GM23338 (cell line): ENCODE data around the gene GNAI2. TPM values are rescaled to one million over a fixed set of nuclear protein-coding genes. Genes with fewer than 3 reads are reported as not detected.

Experiments used
- ATAC-seq: fragments of 200-7000 bp; cut with Tn5 transposase; 3 replicates; pipeline ENCODE4 v1.9.1; 2020
- DNase-seq: peaks from one replicate; pipeline ENCODE4 v3.0.0-alpha.2; 2015; ENCODE audit warnings: low spot score
- H2AFZ ChIP-seq: fragments of 200-600 bp; sonication (generic); 2 replicates; pipeline ENCODE4 v1.8.0; 2016; ENCODE audit warnings: antibody characterized with exemption, mild to moderate bottlenecking, moderate library complexity
- H3F3A ChIP-seq: fragments of 200-600 bp; sonication (generic); replicated peaks from 2 replicates; pipeline ENCODE4 v1.8.0; 2017; ENCODE audit warnings: antibody characterized with exemption, mixed run types, low read depth
- H3K27ac ChIP-seq: fragments of 200-600 bp; sonication (generic); 2 replicates; pipeline ENCODE4 v1.6.1; 2016; ENCODE audit warnings: low read depth
- H3K27me3 ChIP-seq: fragments of 200-600 bp; sonication (generic); 2 replicates; pipeline ENCODE4 v1.8.0; 2016; ENCODE audit warnings: mild to moderate bottlenecking, mixed run types, moderate library complexity; ENCODE audit not compliant: insufficient read depth
- H3K36me3 ChIP-seq: fragments of 200-600 bp; sonication (generic); 2 replicates; pipeline ENCODE4 v1.8.0; 2016; ENCODE audit warnings: mild to moderate bottlenecking; ENCODE audit not compliant: insufficient read depth
- H3K4me1 ChIP-seq: fragments of 200-600 bp; sonication (generic); 2 replicates; pipeline ENCODE4 v1.8.0; 2016; ENCODE audit warnings: mild to moderate bottlenecking, moderate library complexity; ENCODE audit not compliant: insufficient read depth
- H3K4me2 ChIP-seq: fragments of 200-600 bp; sonication (generic); 2 replicates; pipeline ENCODE4 v1.7.1; 2017; ENCODE audit warnings: mixed run types
- H3K4me3 ChIP-seq: fragments of 200-600 bp; sonication (generic); 2 replicates; pipeline ENCODE4 v1.6.1; 2016; ENCODE audit warnings: mixed run types
- H3K79me2 ChIP-seq: fragments of 200-600 bp; sonication (generic); replicated peaks from 2 replicates; pipeline ENCODE4 v1.8.0; 2017; ENCODE audit warnings: mild to moderate bottlenecking; ENCODE audit not compliant: insufficient read depth
- H3K9me2 ChIP-seq: fragments of 200-600 bp; sonication (generic); 2 replicates; pipeline ENCODE4 v1.8.0; 2017; ENCODE audit not compliant: insufficient read depth
- H4K20me1 ChIP-seq: fragments of 200-600 bp; sonication (generic); replicated peaks from 2 replicates; pipeline ENCODE4 v1.8.0; 2017; ENCODE audit warnings: mild to moderate bottlenecking; ENCODE audit not compliant: insufficient read depth
- H3K27ac Mint-ChIP-seq: 2 replicates; pipeline ENCODE4 v1.8.0; 2020; ENCODE audit warnings: inconsistent platforms, mild to moderate bottlenecking, moderate library complexity, mixed read lengths
- H3K27me3 Mint-ChIP-seq: 3 replicates; pipeline ENCODE4 v1.8.0; 2022; ENCODE audit warnings: low read depth, mild to moderate bottlenecking, moderate library complexity, mixed read lengths, inconsistent platforms; ENCODE audit not compliant: insufficient read depth, poor library complexity
- H3K36me3 Mint-ChIP-seq: 3 replicates; pipeline ENCODE4 v1.8.0; 2021; ENCODE audit warnings: low read depth, mild to moderate bottlenecking, inconsistent platforms, moderate library complexity, mixed read lengths
- H3K4me1 Mint-ChIP-seq: 3 replicates; pipeline ENCODE4 v1.8.0; 2020; ENCODE audit warnings: mild to moderate bottlenecking, inconsistent platforms, mixed read lengths
- H3K4me3 Mint-ChIP-seq: 3 replicates; pipeline ENCODE4 v1.8.0; 2021; ENCODE audit warnings: moderate library complexity, mild to moderate bottlenecking, inconsistent platforms, mixed read lengths
- H3K9me3 Mint-ChIP-seq: 3 replicates; pipeline ENCODE4 v1.8.0; 2020; ENCODE audit warnings: moderate library complexity, mild to moderate bottlenecking, inconsistent platforms, mixed read lengths
- CREB1 ChIP-seq: fragments of 250-450 bp; sonication (Bioruptor Pico); IDR thresholded peaks from 2 replicates; pipeline ENCODE4 v1.5.0; 2020; ENCODE audit warnings: low read depth, mild to moderate bottlenecking, moderate library complexity
- CTCF ChIP-seq, 2 experiments: fragments of 200-600 bp in 1 of 2; sonication (generic) in 1 of 2; conservative IDR thresholded peaks; 2 replicates each; pipeline versions ENCODE4 v1.5.1 to v1.6.1; 2016 to 2017; ENCODE audit warnings: antibody characterized with exemption in 2 of 2, low read depth in 2 of 2, mild to moderate bottlenecking in 2 of 2, moderate library complexity in 1 of 2
- ETS1 ChIP-seq: IDR thresholded peaks from 2 replicates; pipeline ENCODE4 v1.6.1; 2016; ENCODE audit warnings: antibody characterized with exemption
- EZH2 ChIP-seq: fragments of 200-600 bp; sonication (generic); IDR thresholded peaks from one replicate; pipeline ENCODE4 v1.8.0; 2017; ENCODE audit warnings: antibody characterized with exemption, mild to moderate bottlenecking, low read depth; ENCODE audit not compliant: unreplicated experiment
- EZH2phosphoT487 ChIP-seq: fragments of 200-600 bp; sonication (generic); IDR thresholded peaks from one replicate; pipeline ENCODE4 v1.8.1; 2018; ENCODE audit warnings: antibody characterized with exemption; ENCODE audit not compliant: unreplicated experiment
- JUNB ChIP-seq: IDR thresholded peaks from one replicate; pipeline ENCODE4 v1.6.1; 2016; ENCODE audit warnings: antibody characterized with exemption; ENCODE audit not compliant: unreplicated experiment
- POLR2AphosphoS5 ChIP-seq: IDR thresholded peaks from 2 replicates; pipeline ENCODE4 v1.6.1; 2016; ENCODE audit warnings: antibody characterized with exemption, low read depth
- STAT1 ChIP-seq: IDR thresholded peaks from one replicate; pipeline ENCODE4 v1.6.1; 2016; ENCODE audit warnings: antibody characterized with exemption; ENCODE audit not compliant: unreplicated experiment
- ZNF114 ChIP-seq: fragments of 250-450 bp; sonication (Bioruptor Pico); IDR thresholded peaks from 2 replicates; pipeline ENCODE4 v1.5.0; 2020; ENCODE audit warnings: mild to moderate bottlenecking, moderate library complexity
- ZNF331 ChIP-seq: fragments of 250-450 bp; sonication (Bioruptor Pico); IDR thresholded peaks from 2 replicates; pipeline ENCODE4 v1.5.0; 2020; ENCODE audit warnings: low read depth, mild to moderate bottlenecking, moderate library complexity
- polyA plus RNA-seq: library from polyadenylated mRNA; unstranded; fragments of >200 nt; fragmentation: Nextera tagmentation; extraction: Ambion mirVana; gene quantifications from 2 replicates; pipeline ENCODE4 v1.2.1, GENCODE V29; 2016
- total RNA-seq: library from RNA; depleted of rRNA; stranded (reverse); fragments of >200 nt; shearing (Covaris generic); gene quantifications from 2 replicates; pipeline ENCODE4 v1.2.3, GENCODE V29; 2014

The GNAI2 gene
- total and polyA plus RNA-seq, 2 experiments from 2014 or later, result 138 to 153 TPM

- no peak overlapping the region for H2AFZ ChIP-seq
- peaks cover 8% of the 10 kb centered on the region; the same call in 1 of the 2 replicates for H3K4me1 ChIP-seq
- Mint-ChIP-seq H3K4me3 (no peak overlapping the region), H3K4me1 (peaks cover 15% of the 10 kb centered on the region), H3K27ac (no peak overlapping the region), H3K36me3 (peaks cover 3% of the 10 kb centered on the region; the same call in 1 of the 3 replicates), H3K9me3 (no peaks in the 10 kb centered on the region), H3K27me3 (peaks cover 17% of the 10 kb centered on the region)
- peaks cover 3% of the 10 kb centered on the region for H3F3A ChIP-seq
- no peaks in the 10 kb centered on the region for H3K79me2 ChIP-seq
- no peaks in the 10 kb centered on the region for H4K20me1 ChIP-seq
- no peaks in the 10 kb centered on the region for H3K9me2 ChIP-seq
- no peak overlapping the region for H3K4me2 ChIP-seq
- no peak overlapping the region for H3K27ac ChIP-seq
- no peak overlapping the region for H3K4me3 ChIP-seq
- TF ChIP-seq STAT1 (no peak), EZH2 (no peak), JUNB (no peak), ZNF331 (no peak), EZH2phosphoT487 (no peak), CTCF (conservative IDR thresholded peaks at IDR 0.05; ENCODE audit: low read depth in 2 of 2) (no peak), POLR2AphosphoS5 (no peak), CREB1 (CRISPR knock-in tag) (no peak), ZNF114 (CRISPR knock-in tag) (no peak), ETS1 (no peak)
- DNase-seq, result no peak
- no peak for ATAC-seq
- peaks cover 12% of the 10 kb centered on the region; the same call in 1 of the 2 replicates for H3K27me3 ChIP-seq
- H3K36me3 ChIP-seq, result no peaks in the 10 kb centered on the region
These were observed 43.9 kb upstream of the GNAI2 start for GRCh38 chr3:50192124-50192523.

- Mint-ChIP-seq H3K36me3 (peaks cover under 1% of the 10 kb centered on the region; the same call in 1 of the 3 replicates), H3K4me3 (no peak overlapping the region), H3K27ac (no peak overlapping the region), H3K9me3 (no peaks in the 10 kb centered on the region), H3K27me3 (peaks cover 17% of the 10 kb centered on the region), H3K4me1 (peaks cover 15% of the 10 kb centered on the region)
- H3K27me3 ChIP-seq, result peaks cover 12% of the 10 kb centered on the region; the same call in 1 of the 2 replicates
- ATAC-seq, result peak; percentile 35
- TF ChIP-seq CTCF (conservative IDR thresholded peaks at IDR 0.05; ENCODE audit: low read depth in 2 of 2) (peak; percentile 93 to 95), CREB1 (CRISPR knock-in tag) (no peak)
- H3K9me2 ChIP-seq, result no peaks in the 10 kb centered on the region
- H3K36me3 ChIP-seq, result no peaks in the 10 kb centered on the region
- no peak overlapping the region for H3K27ac ChIP-seq
- no peak overlapping the region for H3K4me3 ChIP-seq
- H3K79me2 ChIP-seq, result no peaks in the 10 kb centered on the region
- H4K20me1 ChIP-seq, result no peaks in the 10 kb centered on the region
- peak; percentile 93 for DNase-seq
- H3K4me1 ChIP-seq, result peaks cover 8% of the 10 kb centered on the region; the same call in 1 of the 2 replicates
- H3K4me2 ChIP-seq, result no peak overlapping the region
- H2AFZ ChIP-seq, result no peak overlapping the region
- peaks cover 3% of the 10 kb centered on the region for H3F3A ChIP-seq
These were observed 43.3 kb upstream of the GNAI2 start for GRCh38 chr3:50192689-50193141.
